ENCODE measurements around the gene MCF2L. TPM values are rescaled to one million over a fixed set of nuclear protein-coding genes. Genes with fewer than 3 reads are reported as not detected.

The MCF2L gene
- total RNA-seq, 1 donor from 2014 or later: 40.4 TPM

DNA sequence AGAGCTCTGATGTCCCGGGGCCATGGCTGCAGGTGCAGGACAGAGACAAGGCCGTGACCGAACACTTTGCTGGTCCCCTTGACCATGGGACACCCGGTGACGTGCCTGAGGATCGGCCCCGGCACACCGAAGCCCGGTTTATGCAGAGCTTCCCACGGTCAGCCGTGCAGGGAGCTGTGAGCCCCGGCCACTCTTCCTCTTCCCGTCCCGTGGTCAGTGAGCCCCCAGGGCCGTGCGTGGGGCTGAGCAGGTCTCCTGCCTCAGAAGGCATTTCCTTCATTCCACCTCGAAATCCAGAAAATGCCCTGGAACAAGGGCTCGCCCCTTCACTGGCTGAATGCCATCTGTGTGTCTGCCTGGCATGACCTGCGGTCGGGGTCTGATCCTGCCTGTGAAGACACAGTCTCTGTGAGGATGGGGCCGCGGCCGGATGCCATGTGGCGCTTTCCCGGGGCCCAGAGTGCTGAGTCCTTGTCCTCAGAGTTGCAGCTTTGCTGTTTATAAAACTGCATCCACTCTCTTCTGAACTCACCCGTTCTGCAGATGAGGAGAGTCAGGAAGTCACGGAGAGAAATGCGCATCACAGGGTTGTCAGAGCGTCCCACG lies 16.9 kb downstream of the MCF2L start:
- H3K27ac Mint-ChIP-seq: no peak overlapping the region
- no peak for DNase-seq (ENCODE audit: low spot score)
- peaks cover 7% of the 10 kb centered on the region for H3K36me3 Mint-ChIP-seq
- H3K27me3 Mint-ChIP-seq (ENCODE audit: insufficient read depth, low read depth): peaks cover 10% of the 10 kb centered on the region
- peaks cover 20% of the 10 kb centered on the region for H3K4me1 Mint-ChIP-seq
- Histone ChIP-seq H3K36me3 (no peaks in the 10 kb centered on the region), H3K9ac (no peak overlapping the region), H3F3A (ENCODE audit: low read depth) (no peaks in the 10 kb centered on the region), H4K20me1 (ENCODE audit: low read depth) (peaks cover 55% of the 10 kb centered on the region), H3K27me3 (no peaks in the 10 kb centered on the region), H3K4me3 (no peak overlapping the region), H3K79me2 (ENCODE audit: low read depth) (no peaks in the 10 kb centered on the region), H2AFZ (replicated peaks) (no peak overlapping the region), H3K27ac (no peak overlapping the region), H3K9me3 (ENCODE audit: low read depth) (no peaks in the 10 kb centered on the region), H3K4me1 (peaks cover 11% of the 10 kb centered on the region), H3K4me2 (no peak overlapping the region)
- H3K9me3 Mint-ChIP-seq: peaks cover 12% of the 10 kb centered on the region
- no peak for TF ChIP-seq EZH2phosphoT487 (IDR thresholded peaks at IDR 0.05)
- no peak overlapping the region for H3K4me3 Mint-ChIP-seq

DNA sequence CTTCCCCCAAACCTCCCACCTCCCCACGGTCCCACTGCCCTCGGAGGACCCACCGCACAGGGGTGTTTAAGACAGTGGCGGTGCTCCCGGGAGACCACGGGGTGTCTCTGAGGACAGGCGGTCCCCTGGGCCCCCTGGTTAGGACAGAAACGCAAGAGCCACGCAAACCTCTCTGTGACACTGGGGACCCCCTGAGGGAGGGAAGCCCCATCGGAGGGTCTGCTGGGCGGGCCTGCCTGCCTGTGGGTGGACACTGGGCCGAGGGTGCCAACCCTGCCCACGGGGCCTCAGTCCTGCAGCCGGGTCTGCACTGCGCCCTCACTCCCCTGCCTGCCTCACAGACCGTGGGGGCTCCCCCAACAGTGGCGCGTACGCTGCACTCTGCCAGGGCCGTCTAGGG lies 17.5 kb downstream of the MCF2L start:
- H3K79me2 ChIP-seq (ENCODE audit: low read depth): no peaks in the 10 kb centered on the region
- H3K27me3 ChIP-seq: no peaks in the 10 kb centered on the region
- H3K9ac ChIP-seq: no peak overlapping the region
- H3K4me1 ChIP-seq: peaks cover 11% of the 10 kb centered on the region
- peaks cover 55% of the 10 kb centered on the region for H4K20me1 ChIP-seq (ENCODE audit: low read depth)
- H3K27ac ChIP-seq: no peak overlapping the region
- H3F3A ChIP-seq (ENCODE audit: low read depth): no peaks in the 10 kb centered on the region
- no peaks in the 10 kb centered on the region for H3K9me3 ChIP-seq (ENCODE audit: low read depth)
- Mint-ChIP-seq H3K9me3 (peaks cover 12% of the 10 kb centered on the region), H3K4me3 (no peak overlapping the region), H3K4me1 (peaks cover 15% of the 10 kb centered on the region), H3K36me3 (peaks cover 7% of the 10 kb centered on the region), H3K27ac (no peak overlapping the region), H3K27me3 (ENCODE audit: insufficient read depth, low read depth) (peaks cover 10% of the 10 kb centered on the region)
- no peak overlapping the region for H3K4me3 ChIP-seq
- no peak for DNase-seq (ENCODE audit: low spot score)
- no peak overlapping the region for H3K4me2 ChIP-seq
- no peak overlapping the region for H2AFZ ChIP-seq (replicated peaks)
- H3K36me3 ChIP-seq: no peaks in the 10 kb centered on the region
- TF ChIP-seq, protein P1, sequence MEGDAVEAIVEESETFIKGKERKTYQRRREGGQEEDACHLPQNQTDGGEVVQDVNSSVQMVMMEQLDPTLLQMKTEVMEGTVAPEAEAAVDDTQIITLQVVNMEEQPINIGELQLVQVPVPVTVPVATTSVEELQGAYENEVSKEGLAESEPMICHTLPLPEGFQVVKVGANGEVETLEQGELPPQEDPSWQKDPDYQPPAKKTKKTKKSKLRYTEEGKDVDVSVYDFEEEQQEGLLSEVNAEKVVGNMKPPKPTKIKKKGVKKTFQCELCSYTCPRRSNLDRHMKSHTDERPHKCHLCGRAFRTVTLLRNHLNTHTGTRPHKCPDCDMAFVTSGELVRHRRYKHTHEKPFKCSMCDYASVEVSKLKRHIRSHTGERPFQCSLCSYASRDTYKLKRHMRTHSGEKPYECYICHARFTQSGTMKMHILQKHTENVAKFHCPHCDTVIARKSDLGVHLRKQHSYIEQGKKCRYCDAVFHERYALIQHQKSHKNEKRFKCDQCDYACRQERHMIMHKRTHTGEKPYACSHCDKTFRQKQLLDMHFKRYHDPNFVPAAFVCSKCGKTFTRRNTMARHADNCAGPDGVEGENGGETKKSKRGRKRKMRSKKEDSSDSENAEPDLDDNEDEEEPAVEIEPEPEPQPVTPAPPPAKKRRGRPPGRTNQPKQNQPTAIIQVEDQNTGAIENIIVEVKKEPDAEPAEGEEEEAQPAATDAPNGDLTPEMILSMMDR (IDR thresholded peaks at IDR 0.05): no peak

DNA sequence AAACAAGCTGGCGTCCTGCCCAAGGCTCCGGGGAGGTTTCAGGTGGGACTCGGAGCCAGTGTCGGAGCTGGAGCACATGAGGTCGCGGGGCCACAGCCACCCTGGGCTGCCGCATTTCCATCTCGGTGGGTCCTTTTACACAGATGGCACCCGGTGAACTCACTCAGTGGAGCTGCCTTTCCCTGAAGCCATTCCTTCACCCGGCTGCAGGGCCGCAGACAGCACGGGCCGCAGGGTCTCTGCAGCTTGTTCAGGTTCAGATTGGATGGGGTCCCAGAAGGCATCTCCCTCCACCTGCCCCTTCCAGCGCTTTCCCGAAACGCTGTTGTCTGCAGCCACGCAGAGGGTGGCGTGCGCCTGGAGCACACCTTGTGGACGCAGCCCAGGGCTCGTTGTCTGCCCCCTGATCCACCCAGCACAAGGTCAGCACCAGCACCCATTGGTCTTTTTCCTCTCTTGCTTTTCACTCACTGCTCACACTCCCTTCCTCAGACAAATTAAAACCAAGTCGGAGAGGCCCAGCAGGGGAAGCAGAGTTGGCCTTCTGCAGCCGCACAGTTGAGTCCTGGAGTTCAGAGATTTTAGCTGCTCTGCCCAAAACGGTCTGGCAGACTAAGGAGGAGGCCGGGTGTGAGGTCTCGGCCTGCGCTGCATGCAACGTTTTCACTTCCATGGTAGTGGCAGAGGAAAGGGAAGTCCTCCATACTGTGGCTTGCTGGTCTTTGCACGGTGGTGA lies 18.1 kb downstream of the MCF2L start:
- peaks cover 5% of the 10 kb centered on the region for H3K27me3 Mint-ChIP-seq (ENCODE audit: insufficient read depth, low read depth)
- peaks cover 12% of the 10 kb centered on the region for H3K9me3 Mint-ChIP-seq

DNA sequence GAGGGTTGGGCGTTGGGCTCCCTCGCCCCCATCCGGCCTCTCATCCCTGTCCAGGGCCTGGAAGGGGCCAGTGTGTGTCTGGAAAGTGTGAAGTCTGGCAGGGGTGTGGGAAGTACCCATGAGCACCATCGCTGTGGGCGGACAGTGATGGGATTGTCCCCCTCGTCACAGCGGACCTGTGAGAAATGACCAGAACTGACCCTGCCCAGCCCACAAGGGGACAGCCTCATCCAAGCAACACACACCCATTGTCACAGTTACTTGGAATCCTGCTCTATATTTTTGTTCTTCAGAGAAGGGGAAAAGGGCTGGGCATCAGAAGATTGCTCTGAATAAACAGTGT lies 18.6 kb downstream of the MCF2L start:
- Mint-ChIP-seq H3K9me3 (peaks cover 12% of the 10 kb centered on the region), H3K4me1 (peaks cover 13% of the 10 kb centered on the region), H3K4me3 (no peak overlapping the region), H3K27ac (no peak overlapping the region), H3K36me3 (peaks cover 7% of the 10 kb centered on the region), H3K27me3 (ENCODE audit: insufficient read depth, low read depth) (peaks cover 5% of the 10 kb centered on the region)
- no peaks in the 10 kb centered on the region for H3F3A ChIP-seq (ENCODE audit: low read depth)
- no peaks in the 10 kb centered on the region for H3K9me3 ChIP-seq (ENCODE audit: low read depth)
- H4K20me1 ChIP-seq (ENCODE audit: low read depth): peaks cover 56% of the 10 kb centered on the region
- no peak for TF ChIP-seq EZH2phosphoT487 (IDR thresholded peaks at IDR 0.05)
- TF ChIP-seq, protein P1 (IDR thresholded peaks at IDR 0.05): no peak
- no peaks in the 10 kb centered on the region for H3K27me3 ChIP-seq
- no peak overlapping the region for H3K4me2 ChIP-seq
- H3K9ac ChIP-seq: no peak overlapping the region
- no peak overlapping the region for H3K4me3 ChIP-seq
- no peak overlapping the region for H2AFZ ChIP-seq (replicated peaks)
- H3K27ac ChIP-seq: no peak overlapping the region
- H3K4me1 ChIP-seq: peaks cover 11% of the 10 kb centered on the region
- no peaks in the 10 kb centered on the region for H3K36me3 ChIP-seq
- DNase-seq (ENCODE audit: low spot score): no peak
- no peaks in the 10 kb centered on the region for H3K79me2 ChIP-seq (ENCODE audit: low read depth)

More for the DNA sequence above, 18.1 kb downstream of the MCF2L start:
- H3K4me3 ChIP-seq: no peak overlapping the region
- H3K4me2 ChIP-seq: no peak overlapping the region
- peaks cover 7% of the 10 kb centered on the region for H3K36me3 Mint-ChIP-seq
- no peak overlapping the region for H2AFZ ChIP-seq (replicated peaks)
- no peaks in the 10 kb centered on the region for H3F3A ChIP-seq (ENCODE audit: low read depth)
- H3K36me3 ChIP-seq: no peaks in the 10 kb centered on the region
- H3K4me1 ChIP-seq: peaks cover 11% of the 10 kb centered on the region
- TF ChIP-seq, protein P1 (IDR thresholded peaks at IDR 0.05): no peak
- TF ChIP-seq EZH2phosphoT487 (IDR thresholded peaks at IDR 0.05) (no peak), EZH2 (IDR thresholded peaks at IDR 0.05) (no peak)
- no peaks in the 10 kb centered on the region for H3K9me3 ChIP-seq (ENCODE audit: low read depth)
- peaks cover 56% of the 10 kb centered on the region for H4K20me1 ChIP-seq (ENCODE audit: low read depth)
- no peaks in the 10 kb centered on the region for H3K79me2 ChIP-seq (ENCODE audit: low read depth)
- H3K27me3 ChIP-seq: no peaks in the 10 kb centered on the region
- no peak overlapping the region for H3K9ac ChIP-seq
- H3K4me3 Mint-ChIP-seq: no peak overlapping the region
- H3K4me1 Mint-ChIP-seq: peaks cover 13% of the 10 kb centered on the region
- H3K27ac Mint-ChIP-seq: no peak overlapping the region
- no peak overlapping the region for H3K27ac ChIP-seq
- no peak for DNase-seq (ENCODE audit: low spot score)
